Ramos (cell line): Measurements from ENCODE around the gene GRK1.

Experiments
- in situ Hi-C: fragments of 300-500 bp; cut with MboI; formaldehyde crosslinking; loops from one replicate; pipeline ENCODE4 v1.14.3; 2022; ENCODE audit warnings: low sequenced_read_pairs; ENCODE audit not compliant: unreplicated experiment

The GRK1 gene

DNA sequence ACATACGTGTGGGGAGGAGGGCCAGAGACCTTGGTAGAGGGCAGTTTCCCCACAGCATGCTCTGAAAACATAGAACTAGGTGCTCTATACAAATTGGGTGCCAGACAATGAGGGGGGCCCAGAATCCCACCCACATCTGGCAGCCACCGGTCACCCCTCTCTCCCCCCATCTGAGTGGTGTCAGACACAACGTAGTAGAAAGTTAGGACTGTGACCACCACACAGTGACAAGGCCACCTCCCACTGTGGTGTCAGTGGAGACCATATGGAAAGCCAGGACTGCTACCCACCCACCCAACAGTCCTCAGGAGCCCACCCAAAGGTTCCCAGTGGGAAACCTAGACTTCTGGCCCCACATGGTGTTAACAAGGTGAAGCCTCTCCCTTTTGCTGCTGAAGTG is 7.0 kb upstream of the GRK1 start:
- in situ Hi-C loops = no loop called here

DNA sequence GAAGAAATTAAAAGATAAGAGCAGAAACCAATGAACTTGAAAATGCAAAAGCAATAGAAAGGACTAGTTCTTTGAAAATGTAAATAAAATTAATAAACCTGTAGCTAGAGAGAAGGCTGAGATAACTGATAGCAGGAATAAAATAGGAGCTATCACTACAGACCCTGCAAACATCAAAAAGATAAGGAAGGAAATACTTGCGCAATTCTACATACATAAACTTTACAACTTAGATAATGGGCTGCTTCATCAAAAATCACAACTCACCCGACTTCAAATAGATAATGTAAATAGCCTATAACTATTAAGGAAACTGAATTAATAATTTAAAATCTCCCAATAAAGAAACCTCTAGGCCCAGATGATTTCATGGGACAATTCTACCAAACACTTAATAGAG is 5.5 kb upstream of the GRK1 start:
- in situ Hi-C loops = no loop called here

- in situ Hi-C loops = no loop called here
These were observed 3.1 kb upstream of the GRK1 start for GRCh38 chr13:113663934-113664333.

DNA sequence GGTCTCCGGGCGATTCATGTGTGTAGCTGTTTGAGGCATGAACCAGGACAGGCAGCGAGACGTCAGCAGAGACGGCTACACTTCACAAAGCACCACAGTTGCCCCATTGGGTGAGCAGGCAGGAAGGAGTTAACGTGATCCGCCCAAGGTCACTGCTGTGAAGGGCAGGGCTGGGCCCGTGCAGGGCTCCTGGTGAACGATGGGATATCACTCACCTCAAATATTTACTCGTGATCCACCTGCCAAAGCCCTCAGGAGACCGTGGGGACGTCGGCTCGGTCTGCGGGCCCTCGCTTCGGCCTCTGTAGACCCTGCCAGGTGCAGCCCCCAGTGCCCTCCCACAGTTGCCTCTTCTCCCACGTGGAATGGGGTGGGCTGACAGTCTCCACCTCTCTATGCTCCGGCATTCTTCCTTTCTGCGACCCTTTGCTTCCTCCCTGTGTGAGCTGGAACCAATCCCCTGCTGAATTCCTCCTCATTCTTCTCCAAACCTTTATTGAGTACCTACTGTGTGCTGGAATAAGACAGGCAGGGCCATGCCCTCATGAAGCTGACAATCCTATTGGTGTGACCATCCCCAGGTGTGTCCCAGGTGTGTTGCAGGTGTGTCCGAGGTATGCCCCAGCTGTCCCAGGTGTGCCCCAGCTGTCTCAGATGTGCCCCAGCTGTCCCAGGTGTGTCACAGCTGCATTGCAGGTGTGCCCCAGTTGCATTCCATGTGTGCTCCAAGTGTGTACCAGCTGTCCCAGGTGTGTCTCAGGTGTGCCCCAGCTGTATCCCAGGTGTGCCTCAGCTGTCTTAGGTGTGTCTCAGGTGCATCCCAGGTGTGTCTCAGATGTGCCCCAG is 2.0 kb upstream of the GRK1 start:
- in situ Hi-C loops = no loop called here

DNA sequence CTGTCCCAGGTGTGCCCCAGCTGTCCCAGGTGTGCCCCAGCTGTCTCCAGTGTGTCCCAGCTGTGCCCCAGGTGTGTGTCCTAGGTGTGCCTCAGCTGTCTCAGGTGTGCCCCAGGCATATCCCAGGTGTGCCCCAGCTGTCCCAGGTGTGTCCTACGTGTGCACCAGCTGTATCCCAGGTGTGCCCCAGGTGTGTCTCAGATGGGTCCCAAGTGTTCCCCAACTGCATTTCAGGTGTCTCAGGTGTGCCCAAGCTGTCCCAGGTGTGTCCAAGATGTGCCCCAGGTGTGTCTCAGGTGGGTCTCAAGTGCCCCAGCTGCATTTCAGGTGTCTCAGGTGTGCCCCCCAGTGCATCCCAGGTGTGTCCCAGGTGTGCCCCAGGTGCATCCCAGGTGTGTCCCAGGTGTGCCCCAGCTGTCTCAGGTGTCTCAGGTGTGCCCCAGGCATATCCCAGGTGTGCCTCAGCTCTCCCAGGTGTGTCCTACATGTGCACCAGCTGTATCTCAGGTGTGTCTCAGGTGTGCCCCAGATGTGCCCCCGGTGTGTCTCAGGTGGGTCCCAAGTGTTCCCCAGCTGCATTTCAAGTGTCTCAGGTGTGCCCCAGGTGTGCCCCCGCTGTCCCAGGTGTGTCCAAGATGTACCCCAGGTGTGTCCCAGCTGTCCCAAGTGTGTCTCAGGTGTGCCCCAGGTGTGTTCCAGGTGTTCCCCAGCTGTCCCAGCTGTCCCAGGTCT is 1.3 kb upstream of the GRK1 start:
- in situ Hi-C loops = no loop called here

- in situ Hi-C loops = no loop called here
These were observed 719 bp upstream of the GRK1 start for GRCh38 chr13:113666329-113666670.

DNA sequence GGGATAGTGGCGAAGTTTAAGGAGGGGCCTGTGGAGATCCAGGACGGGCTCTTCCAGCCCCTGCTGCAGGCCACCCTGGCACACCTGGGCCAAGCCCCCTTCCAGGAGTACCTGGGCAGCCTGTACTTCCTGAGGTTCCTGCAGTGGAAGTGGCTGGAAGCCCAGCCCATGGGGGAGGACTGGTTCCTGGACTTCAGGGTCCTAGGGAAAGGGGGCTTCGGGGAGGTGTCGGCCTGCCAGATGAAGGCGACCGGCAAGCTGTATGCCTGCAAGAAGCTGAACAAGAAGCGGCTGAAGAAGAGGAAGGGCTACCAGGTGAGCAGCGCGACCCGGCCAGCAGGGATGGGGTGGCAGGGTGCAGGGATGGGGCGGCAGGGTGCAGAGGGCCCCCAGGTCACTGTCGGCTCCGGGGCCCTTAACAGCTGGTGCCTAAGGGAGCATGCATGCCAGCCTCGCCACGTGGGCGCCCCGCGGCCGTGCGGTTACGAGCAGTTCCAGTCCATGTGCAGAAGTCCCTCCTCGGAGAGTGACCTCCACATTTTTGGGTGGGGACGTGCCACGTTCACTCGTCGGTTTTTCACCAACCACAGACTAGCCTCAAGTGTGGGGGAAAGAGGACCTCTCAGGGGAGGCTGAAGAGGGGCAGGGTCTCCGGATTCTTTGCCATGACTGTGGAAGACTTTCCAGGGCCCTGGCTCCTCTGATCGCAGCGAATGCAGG is 912 bp downstream of the GRK1 start:
- in situ Hi-C loops = no loop called here

DNA sequence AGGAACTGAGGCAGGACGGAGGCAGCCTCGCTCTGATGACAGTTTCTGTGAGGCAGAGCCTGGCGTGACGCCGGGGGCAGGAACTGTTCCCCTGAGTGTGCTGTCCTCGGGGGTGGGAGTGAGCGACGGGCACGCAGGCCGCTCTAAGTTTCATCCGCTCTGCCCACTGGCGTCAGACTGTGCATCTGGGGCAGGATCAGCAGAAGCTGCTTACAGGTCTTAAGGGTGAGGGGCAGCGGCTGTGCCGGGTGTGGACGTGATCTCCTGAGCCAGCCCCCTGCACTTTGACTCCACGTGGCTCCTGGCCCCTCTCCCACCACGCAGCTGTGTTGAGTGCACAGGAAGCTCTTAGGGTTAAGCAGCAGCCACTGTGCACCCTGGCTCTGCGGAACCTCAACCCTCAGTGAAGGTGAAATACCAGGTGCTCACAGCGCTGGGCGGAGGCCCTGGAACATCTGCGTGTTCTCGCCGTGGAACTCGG is 1.5 kb downstream of the GRK1 start:
- in situ Hi-C loops = no loop called here

DNA sequence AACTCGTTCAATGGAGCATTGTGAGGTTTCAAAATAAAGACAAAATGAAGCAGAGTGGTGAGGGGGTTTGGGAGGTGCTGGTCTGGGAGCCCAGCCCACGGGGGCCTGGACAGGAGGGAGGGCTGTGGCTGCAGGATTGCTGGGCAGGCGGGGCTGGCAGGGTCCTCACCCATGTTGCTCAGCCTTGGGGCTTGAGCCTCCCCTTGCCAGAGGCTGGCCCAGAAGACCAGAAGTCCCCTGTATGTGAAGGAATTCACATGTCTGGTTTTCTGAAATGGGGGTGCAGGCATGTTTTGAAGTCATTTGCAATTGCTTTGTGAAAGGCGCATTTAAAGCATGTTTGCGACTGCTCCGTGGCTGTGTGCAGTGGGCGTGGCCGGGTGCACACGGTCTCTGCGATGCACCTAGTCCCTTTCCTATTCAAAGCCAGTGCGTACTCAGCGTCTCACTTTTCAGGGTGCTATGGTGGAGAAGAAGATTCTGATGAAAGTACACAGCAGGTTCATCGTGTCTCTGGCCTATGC is 2.3 kb downstream of the GRK1 start:
- in situ Hi-C loops = no loop called here

DNA sequence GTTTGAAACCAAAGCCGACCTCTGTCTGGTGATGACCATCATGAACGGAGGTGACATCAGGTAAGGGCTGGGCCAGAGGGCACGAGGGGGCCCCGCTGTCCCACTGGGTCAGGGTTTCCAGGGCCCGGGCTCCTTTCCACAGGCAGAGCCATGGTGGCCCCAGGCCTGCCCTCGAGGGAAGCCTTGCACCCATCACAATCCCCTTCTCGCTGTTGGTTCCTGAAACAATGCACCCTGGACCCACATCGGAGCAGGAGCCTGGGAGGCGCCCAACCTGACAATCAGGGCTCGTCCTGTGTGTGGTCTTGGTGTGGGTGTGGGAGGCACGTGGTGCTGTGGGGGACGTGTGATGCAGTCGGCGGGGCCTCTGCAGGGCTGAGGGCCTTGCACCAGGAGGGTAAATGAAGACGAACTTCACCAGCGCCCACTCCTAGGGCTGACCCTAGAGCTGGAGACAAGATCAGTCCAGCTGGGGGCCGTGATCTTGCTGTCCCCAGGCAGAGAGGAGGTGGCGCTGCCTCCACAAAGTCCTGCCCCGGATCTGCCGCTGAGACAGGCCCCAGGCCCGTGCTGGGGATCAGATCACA is 2.8 kb downstream of the GRK1 start:
- in situ Hi-C loops = no loop called here

DNA sequence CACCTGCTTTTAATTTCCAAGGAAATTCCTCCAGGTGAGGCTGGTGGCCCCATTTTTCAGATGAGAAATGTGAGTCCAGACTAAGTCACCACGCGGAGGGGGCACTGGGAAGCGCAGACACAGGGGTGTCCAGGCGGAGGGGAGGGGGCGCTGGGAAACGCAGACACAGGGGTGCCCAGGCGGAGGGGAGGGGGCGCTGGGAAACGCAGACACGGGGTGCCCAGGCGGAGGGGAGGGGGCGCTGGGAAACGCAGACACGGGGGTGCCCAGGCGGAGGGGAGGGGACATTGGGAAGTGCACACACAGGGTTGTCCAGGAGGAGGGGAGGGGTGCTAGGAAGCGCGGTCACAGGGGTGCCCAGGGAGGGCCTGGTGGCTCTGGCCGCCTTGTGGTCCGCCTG is 3.5 kb downstream of the GRK1 start:
- in situ Hi-C loops = no loop called here

GRCh38 chr13:113671066-113672001 is 4.3 kb downstream of the GRK1 start:
- in situ Hi-C loops = no loop called here

DNA sequence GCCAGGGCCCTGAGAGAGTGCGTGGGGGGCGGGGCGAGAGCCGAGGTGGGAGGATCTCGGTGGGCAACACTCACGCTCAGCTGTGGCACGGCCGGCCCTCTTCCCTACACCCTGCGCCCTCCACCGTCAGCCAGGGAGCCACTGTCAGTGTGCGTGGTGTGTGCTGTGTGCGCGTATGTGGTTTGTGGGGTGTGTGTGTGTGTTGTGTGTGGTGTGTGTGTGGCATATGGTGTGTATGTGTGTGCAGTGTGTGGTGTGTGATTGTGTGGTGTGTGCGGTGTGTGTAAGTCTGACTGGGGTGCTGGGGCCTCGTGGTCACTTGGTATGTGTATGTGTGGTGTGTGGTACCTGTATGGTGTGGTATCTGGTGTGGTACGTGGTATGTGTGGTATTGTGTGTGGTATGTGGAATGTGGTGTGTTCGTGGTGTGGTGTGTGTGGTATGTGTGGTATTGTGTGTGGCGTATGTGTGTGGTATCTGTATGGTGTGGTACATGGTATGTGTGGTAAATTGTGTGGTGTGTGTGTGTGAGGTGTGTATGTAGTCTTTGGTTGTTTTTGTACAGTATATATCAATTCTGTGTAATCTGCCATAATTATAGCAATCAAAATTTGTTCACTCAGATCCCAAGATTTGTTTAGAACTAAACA is 5.1 kb downstream of the GRK1 start:
- in situ Hi-C loops = no loop called here

GRCh38 chr13:113722921-113723320 is 55.9 kb downstream of the GRK1 start:
- in situ Hi-C loops = no loop called here

DNA sequence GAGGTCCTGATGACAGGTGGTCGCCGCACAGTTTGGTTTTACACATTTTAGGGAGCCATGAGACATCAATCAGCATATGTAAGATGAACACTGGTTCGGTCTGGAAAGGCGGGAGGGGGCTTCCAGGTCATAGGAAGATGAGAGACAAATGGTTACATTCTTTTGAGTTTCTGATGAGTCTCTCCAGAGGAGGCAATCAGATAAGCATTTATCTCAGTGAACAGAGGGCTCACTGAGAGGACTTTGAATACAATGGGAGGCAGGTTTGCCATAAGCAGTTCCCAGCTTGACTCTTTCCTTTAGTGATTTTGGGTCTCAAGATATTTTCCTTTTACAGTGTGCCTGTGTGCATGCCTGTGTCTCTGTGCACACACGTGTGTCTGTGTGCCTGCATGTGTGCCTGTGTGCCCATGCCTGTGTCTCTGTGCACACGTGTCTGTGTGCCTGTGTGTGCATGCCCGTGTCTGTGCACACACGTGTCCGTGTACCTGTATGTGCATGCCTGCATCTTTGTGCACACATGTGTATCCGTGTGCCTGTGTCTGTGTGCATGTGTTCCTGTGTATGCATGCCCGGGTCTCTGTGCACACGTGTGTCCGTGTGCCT is 56.5 kb downstream of the GRK1 start:
- in situ Hi-C loops = no loop called here

- in situ Hi-C loops = no loop called here
These were observed 57.2 kb downstream of the GRK1 start for GRCh38 chr13:113724016-113724758.

- in situ Hi-C loops = no loop called here
These were observed 57.8 kb downstream of the GRK1 start for GRCh38 chr13:113724780-113725315.
